ENCODE results near the gene MB21D2.
"Not testable (repeated sequence)": the region's sequence is repeated elsewhere in the genome, so short reads cannot be mapped to it uniquely, and the experiment has no call there.

The MB21D2 gene

DNA sequence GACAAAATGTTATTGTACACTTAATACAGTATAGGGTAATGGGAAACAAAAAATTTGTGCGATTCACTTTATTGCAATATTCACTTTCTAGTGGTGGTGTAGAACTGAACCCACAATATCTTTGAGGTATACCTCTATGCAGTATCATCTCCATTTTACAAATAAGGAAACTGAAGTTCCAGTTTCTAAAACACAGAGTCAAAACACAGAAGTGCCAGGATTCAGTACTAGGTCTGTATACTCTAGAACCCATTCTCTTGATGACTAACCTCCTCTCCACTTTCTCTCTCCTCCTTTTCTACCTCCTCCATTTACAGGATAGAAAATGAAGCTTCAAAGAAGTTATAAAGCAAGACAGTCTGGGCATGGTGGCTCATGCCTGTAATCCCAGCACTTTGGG, 62.2 kb downstream of the MB21D2 start:
- no peak for DNase-seq

DNA sequence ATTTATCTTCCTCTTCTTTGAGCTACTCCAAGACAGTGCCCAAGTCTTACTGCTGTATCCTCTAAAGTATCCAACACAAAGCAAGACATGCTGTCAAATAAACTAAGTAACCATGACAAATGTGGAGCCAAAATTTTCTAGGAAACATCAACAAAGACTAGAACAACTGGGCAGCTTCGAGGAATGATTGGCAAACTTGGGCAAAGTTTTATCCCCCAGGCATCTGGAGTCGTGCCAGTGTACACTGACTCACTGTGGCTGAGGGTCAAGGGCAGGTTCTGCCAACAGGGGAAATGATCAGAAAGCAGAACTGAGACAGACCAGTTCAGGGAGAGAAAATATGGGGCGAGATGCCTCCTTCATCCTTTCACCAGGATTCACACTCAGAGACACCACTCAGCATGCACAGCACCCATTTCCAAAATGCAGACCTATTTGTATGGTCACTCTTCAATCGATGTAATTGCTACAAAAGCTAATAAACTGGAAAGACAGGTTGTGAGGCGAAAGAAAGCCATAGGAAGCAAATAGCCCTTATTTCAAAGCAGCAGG, 65.8 kb downstream of the MB21D2 start:
- DNase-seq, result no peak

- DNase-seq, result no peak
Observed at GRCh38 chr3:192850451-192850981, 67.1 kb downstream of the MB21D2 start.

DNA sequence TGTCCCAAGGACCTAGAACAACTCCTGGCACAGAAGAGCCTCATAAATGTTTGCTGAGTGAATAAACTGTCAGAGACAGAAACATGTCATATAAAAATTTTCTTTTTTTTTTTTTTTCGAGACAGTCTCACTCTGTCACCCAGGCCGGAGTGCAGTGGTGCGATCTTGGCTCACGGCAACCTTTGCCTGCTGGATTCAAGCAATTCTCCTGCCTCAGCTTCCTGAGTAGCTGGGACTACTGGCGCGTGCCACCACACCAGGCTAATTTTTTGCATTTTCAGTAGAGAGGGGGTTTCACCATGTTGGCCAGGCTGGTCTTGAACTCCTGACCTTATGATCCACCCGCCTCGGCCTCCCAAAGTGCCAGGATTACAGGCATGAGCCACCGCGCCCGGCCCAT, 67.8 kb downstream of the MB21D2 start:
- DNase-seq, result not testable (repeated sequence)

DNA sequence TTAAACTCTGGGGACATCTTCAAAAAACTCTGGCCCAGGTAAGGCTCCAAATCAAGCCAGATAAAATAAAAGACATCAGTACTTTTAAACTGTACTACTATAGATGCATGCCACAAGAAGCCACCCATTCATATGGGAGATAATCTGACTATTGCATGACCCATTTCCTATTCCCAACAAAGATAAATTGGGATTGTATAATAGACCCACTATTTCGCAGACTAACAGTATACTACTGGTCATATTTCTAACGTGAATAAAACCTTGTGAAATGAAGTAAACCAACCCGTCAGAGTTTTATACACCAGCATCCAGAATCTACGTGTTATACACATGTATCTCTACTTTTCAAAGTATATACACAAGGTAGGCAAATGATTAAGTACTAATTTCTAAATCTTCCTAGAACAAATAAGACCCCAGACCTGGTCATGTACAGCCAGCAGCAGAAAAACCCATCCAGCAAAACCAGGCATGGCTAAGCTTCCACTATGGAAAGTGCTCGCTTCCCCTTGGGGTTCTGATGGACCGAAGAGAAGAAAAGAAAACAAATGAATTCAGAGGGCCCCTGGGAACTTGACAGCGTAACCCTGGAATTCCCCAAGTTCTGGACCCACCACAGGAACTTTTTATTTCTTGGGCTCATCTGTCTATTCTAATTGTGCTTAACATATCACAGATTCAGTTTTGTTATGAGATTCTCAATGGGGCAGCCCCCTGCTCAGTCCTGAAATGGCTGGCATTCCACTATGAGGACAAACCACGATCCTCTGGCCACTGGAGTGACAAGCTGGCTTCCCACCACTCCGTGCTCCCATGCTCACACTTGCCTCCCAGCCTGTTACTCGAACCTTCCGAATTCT, 69.1 kb downstream of the MB21D2 start:
- no peak for DNase-seq

- DNase-seq, result no peak
Observed at GRCh38 chr3:192847941-192848340, 69.7 kb downstream of the MB21D2 start.

- no peak for DNase-seq
Observed at GRCh38 chr3:192845526-192845855, 72.2 kb downstream of the MB21D2 start.

GRCh38 chr3:192844836-192845525, 72.7 kb downstream of the MB21D2 start:
- DNase-seq, result no peak

DNA sequence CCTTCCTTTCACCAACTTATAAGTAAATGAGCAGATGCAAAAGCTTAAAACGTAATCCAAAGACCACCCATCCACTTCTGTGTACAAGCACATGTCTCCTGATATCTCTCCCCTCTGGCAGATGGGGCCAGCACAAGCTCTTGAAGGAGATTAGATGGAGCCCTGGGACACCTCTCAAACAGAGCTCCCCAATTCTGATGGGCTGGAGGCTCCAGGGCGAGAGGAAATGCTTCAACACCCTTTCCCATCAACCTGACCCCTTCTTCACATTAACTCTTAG, 73.2 kb downstream of the MB21D2 start:
- DNase-seq, result no peak

- DNase-seq, result no peak
Observed at GRCh38 chr3:192843723-192844485, 73.8 kb downstream of the MB21D2 start.

GRCh38 chr3:192843119-192843518, 74.5 kb downstream of the MB21D2 start:
- no peak for DNase-seq

- no peak for DNase-seq
Observed at GRCh38 chr3:192842711-192843110, 74.9 kb downstream of the MB21D2 start.

DNA sequence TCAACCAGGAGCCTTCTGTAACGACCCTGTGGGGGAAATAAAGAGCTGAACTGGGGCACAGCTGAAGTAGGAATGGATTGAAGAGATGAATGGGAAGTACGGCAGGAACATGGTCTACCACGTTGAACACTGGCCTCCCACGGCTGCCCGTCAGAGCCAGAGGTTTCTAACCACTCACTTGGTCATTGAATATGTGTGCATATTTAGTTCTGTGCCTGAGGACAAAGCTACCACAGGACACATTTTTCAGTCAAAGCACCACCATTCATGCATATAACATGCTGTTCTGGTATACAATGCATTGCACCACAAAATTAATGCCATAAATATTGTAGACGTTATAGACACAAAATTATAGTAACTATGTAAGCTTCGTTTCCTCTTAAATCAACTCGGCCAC, 75.5 kb downstream of the MB21D2 start:
- no peak for DNase-seq

- DNase-seq, result no peak
Observed at GRCh38 chr3:192841428-192841827, 76.2 kb downstream of the MB21D2 start.

DNA sequence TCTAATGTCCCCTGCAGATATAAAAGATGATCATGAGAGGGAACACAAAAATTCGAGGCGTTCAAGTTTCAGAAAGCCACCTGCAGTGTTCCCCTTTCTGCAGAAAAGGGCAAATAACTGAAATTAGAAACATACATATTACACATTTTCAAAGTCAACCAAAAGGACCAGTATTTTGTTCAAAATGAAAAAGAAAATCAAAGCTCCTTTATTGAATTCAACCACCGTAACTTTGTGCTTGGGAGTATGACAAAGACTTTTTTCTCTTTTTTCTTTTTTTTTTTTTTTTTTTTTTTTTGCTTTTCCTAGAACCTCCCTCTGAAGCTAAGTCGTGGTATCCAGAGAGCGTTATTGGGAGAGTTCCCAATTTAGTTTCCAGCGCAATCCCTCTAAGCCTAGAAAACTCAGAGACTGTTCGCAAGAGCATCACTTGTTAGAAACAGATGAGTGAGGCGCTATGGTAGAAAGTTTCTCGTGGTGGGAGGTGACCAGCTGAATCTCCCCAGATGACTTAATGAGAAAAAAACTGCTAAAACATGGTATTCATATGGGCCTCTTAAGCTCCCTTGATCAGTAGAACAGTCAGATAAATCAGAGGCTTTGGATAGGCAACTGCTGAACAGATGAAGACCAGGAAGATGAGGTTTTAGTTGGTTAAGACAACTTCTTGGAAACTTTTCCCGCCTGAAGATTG, 77.4 kb downstream of the MB21D2 start:
- no peak for DNase-seq

DNA sequence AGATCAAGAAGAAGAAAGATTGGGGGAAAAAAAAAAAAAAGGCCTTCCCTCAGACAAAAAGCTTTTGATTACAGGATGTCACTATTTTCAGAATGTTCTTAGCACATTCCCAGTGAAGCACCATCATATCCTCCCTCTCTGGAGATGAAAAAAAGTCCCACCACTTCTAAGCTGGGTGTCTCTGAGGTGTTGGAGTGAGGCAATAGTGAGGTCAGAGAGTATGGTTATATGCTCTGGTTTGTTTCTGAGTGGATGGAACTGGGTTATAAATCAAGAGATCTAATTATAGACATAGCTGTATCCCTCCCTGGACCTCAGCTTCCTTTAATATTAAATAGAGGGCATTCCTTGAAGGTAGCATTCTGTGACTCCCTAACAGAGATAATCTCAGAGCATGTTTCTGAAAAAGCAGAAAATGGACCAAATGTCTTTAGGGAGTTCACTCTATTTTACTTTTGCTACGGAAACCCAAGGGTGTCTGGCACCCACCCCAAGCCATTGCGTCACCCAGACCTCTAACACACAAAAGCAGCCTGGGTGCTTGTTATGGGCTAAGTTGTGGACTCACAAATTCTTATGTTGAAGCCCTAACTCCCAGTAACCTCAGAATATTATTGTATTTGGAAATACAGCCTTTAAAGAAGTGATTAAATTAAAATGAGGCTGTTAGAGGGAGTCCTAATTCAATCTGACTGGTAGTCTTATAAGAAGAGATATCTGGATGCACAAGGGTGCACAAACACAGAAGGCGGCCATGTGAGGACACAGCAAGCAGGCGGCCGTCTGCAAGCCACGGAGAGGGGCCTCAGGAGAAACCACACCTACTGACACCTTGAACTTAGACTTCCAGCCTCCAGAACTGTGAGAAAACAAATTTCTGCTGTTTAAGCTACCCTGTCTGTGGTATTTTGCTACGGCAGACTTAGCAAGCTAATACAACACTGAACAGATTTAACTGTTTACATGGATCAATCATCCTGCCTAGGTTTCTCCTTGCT, 81.5 kb downstream of the MB21D2 start:
- no peak for DNase-seq

DNA sequence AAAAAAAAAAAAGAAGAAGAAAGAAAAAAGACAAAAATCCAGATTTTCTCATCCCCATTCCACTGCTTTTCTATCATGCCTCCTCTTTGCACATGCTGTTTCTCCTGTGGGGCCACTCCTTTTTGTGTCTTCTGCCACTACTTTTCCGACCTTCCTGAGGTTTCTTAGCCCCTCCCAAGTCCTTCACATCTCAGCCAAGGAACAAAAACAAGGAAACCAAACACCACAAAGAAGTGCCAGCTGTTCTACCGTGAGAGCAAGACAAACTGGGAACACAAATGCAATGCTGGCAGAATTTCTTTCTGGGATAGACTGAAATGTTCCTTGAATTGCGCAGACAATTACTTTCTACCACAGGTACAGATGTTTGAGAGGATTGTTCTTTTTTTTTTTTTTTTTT, 83.2 kb downstream of the MB21D2 start:
- no peak for DNase-seq

DNA sequence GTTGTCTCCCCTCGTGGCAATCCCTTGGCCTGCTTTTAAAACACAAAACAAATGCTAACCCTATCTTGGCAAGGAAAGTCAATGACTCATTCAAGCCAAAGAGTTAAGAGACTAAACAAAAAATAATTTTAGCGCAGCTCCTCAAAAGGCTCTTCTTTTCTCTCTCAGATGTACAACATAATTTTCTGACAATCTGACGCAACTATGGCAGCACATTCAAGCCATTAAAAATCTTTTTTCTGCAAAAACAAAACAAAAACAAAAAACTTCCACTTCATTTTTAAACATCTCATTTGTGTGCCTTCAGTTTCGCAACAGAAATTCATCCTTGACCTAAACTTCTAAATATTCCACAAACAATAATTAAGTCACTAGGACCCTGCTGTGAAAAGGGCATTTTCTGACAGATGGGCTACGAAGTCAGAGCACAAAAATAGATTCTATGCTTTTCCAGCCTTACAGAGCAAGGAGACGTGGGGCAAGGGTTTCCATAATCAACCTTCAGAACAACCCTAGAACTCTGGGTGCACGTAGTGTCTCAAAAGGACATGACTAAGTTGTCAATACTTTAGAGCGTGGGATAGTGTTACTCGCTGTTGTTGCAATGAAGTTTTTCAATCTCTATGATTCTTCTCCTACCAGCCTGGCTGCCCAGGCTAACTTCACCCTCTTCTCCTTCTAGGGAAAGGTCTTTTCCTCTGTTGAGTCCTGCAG, 84.3 kb downstream of the MB21D2 start:
- no peak for DNase-seq

- no peak for DNase-seq
Observed at GRCh38 chr3:192831801-192832347, 85.8 kb downstream of the MB21D2 start.

DNA sequence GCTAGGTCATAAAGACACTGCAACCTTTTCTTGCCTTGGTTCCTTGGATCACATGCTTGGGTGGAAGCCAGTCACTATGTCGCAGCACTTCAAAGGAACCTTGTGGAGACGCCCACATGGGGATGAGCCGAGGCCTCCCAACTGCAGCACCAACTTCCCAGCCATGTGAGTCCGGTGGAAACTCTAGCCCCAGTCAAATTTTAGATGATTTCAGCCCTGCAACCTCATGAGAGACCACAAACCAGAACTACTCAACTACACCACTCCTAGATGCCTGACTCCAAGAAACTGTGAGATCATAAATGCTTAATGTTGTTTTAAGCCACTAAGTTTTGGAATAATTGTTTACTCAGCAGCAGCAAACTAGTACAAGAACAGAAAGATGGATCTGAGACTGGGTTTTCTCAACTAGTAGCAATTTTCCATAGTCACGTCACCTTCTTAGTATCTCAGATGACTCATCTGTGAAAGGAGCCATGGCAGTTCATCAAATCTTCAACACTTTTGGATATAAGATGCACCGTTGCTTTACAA, 86.5 kb downstream of the MB21D2 start:
- DNase-seq, result no peak
